Colonic mucosa (tissue), 4 donors: ENCODE data around the gene DCST2. TPM values are rescaled to one million over a fixed set of nuclear protein-coding genes. Genes with fewer than 3 reads are reported as not detected.

Source experiments
- DNase-seq: peaks from one replicate; pipeline ENCODE4 v3.0.0-alpha.2; 2020
- H3K27ac ChIP-seq: fragments of 200-600 bp; one replicate; pipeline ENCODE4 v1.8.0; 2021
- H3K27me3 ChIP-seq: fragments of 200-600 bp; one replicate; pipeline ENCODE4 v1.8.0; 2021
- H3K36me3 ChIP-seq: fragments of 200-600 bp; one replicate; pipeline ENCODE4 v1.8.0; 2021
- H3K4me1 ChIP-seq: fragments of 200-600 bp; one replicate; pipeline ENCODE4 v1.8.0; 2021; ENCODE audit warnings: mild to moderate bottlenecking
- H3K4me3 ChIP-seq: fragments of 200-600 bp; one replicate; pipeline ENCODE4 v1.8.0; 2021
- H3K9ac ChIP-seq, 2 donors: one replicate each; pipeline ENCODE4 v1.7.0; 2013; ENCODE audit warnings: control low read depth in 2 of 2, low read depth in 2 of 2, low read length in 2 of 2
- H3K9me3 ChIP-seq: fragments of 200-600 bp; one replicate; pipeline ENCODE4 v1.8.0; 2021
- CTCF ChIP-seq: fragments of 200-600 bp; IDR thresholded peaks from one replicate; pipeline ENCODE4 v1.8.0; 2022; ENCODE audit warnings: antibody characterized with exemption, mild to moderate bottlenecking
- intact Hi-C: fragments of 100-400 bp; cut with DNase I; formaldehyde crosslinking; loops from one replicate; pipeline ENCODE4 v1.14.1; 2022
- total RNA-seq, 2 donors: library from RNA; stranded (reverse); fragmentation: NEBNext Ultra II Directional in 1 of 2; extraction: Animal tissue kit (Norgen Biotek cat#: 25700) in 1 of 2; gene quantifications; one replicate each; pipeline ENCODE4 v1.2.1, GENCODE V29; 2021
- donor health status: healthy.
- donor health status: DM: no; HTN: no; CAD: no.
- donor health status: DM: no; HTN: no; CAD: no.

Gene DCST2
- total RNA-seq, 2 donors from 2014 or later, result 1.7 to 1.9 TPM

- Histone ChIP-seq H3K27ac (peak overlapping the region; percentile 56), H3K4me1 (no peaks in the 10 kb centered on the region), H3K27me3 (no peaks in the 10 kb centered on the region), H3K9me3 (no peaks in the 10 kb centered on the region), H3K9ac (peak overlapping the region; percentile 54 to 61), H3K4me3 (peak overlapping the region; percentile 34), H3K36me3 (no peaks in the 10 kb centered on the region)
- intact Hi-C loops, result no loop called here
- DNase-seq, result peak; percentile 84
- TF ChIP-seq CTCF, result peak; percentile 30
Observed at GRCh38 chr1:155070721-155071569, 37.4 kb upstream of the DCST2 start.

- Histone ChIP-seq H3K36me3 (no peaks in the 10 kb centered on the region), H3K4me3 (no peak overlapping the region), H3K9ac (peak overlapping the region; percentile 54 to 61), H3K9me3 (no peaks in the 10 kb centered on the region), H3K27me3 (no peaks in the 10 kb centered on the region), H3K4me1 (no peaks in the 10 kb centered on the region), H3K27ac (no peak overlapping the region)
- DNase-seq, result no peak
- intact Hi-C loops, result no loop called here
- no peak for TF ChIP-seq CTCF
Observed at GRCh38 chr1:155070158-155070621, 36.6 kb upstream of the DCST2 start.

GRCh38 chr1:155069551-155070157, 36.1 kb upstream of the DCST2 start:
- peak; percentile 52 for DNase-seq
- peak overlapping the region in 1 of 2 donors; percentile 54 for H3K9ac ChIP-seq
- H3K4me1 ChIP-seq, result no peaks in the 10 kb centered on the region
- no peak for TF ChIP-seq CTCF
- H3K36me3 ChIP-seq, result no peaks in the 10 kb centered on the region
- H3K27me3 ChIP-seq, result no peaks in the 10 kb centered on the region
- H3K9me3 ChIP-seq, result no peaks in the 10 kb centered on the region
- no peak overlapping the region for H3K4me3 ChIP-seq
- intact Hi-C loops, result no loop called here
- no peak overlapping the region for H3K27ac ChIP-seq

- H3K4me3 ChIP-seq, result no peak overlapping the region
- no peak overlapping the region for H3K27ac ChIP-seq
- H3K36me3 ChIP-seq, result no peaks in the 10 kb centered on the region
- TF ChIP-seq CTCF, result no peak
- no peak overlapping the region for H3K9ac ChIP-seq
- no peaks in the 10 kb centered on the region for H3K27me3 ChIP-seq
- no peaks in the 10 kb centered on the region for H3K9me3 ChIP-seq
- intact Hi-C loops, result no loop called here
- no peaks in the 10 kb centered on the region for H3K4me1 ChIP-seq
- no peak for DNase-seq
Observed at GRCh38 chr1:155068599-155068998, 35.0 kb upstream of the DCST2 start.

GRCh38 chr1:155066777-155067176, 33.2 kb upstream of the DCST2 start:
- Histone ChIP-seq H3K4me1 (peaks cover 16% of the 10 kb centered on the region), H3K4me3 (no peak overlapping the region), H3K9me3 (no peaks in the 10 kb centered on the region), H3K36me3 (no peaks in the 10 kb centered on the region), H3K27me3 (no peaks in the 10 kb centered on the region), H3K27ac (no peak overlapping the region), H3K9ac (no peak overlapping the region)
- intact Hi-C loops, result no loop called here
- TF ChIP-seq CTCF, result no peak
- no peak for DNase-seq
